A549 (cell line): ENCODE data around the gene WDFY2. TPM values are rescaled to one million over a fixed set of nuclear protein-coding genes. Genes with fewer than 3 reads are reported as not detected.

Experiments used
- ATAC-seq, 2 experiments: fragments of 200-7000 bp in 1 of 2; fragments of >200 bp in 1 of 2; cut with Nextera tagmentation in 1 of 2; cut with Tn5 transposase in 1 of 2; 3 replicates each; pipeline versions ENCODE4 v1.8.0 to v1.9.1; 2018 to 2020; ENCODE audit warnings: mild to moderate bottlenecking in 1 of 2, moderate library complexity in 1 of 2
- CTCF ChIA-PET: fragments of 300-600 bp; sonication (Branson Sonifier 250); formaldehyde crosslinking; extraction: SDS; loops from one replicate; lab custom pipeline; 2021; ENCODE audit warnings: antibody characterized with exemption, inconsistent platforms; lab: Yijun Ruan, JAX
- POLR2A ChIA-PET: fragments of 350-600 bp; formaldehyde crosslinking; extraction: SDS; loops from one replicate; lab custom pipeline; 2021; ENCODE audit warnings: antibody characterized with exemption, inconsistent platforms; lab: Yijun Ruan, JAX
- DNase-seq, 2 experiments: peaks; one replicate each; pipeline versions ENCODE4 v3.0.0 to v3.0.0-alpha.2; 2011 to 2016; ENCODE audit warnings: low read depth in 1 of 2, low spot score in 1 of 2
- FAIRE-seq: peaks from 2 replicates; lab custom pipeline; 2011; peaks lifted over from hg19 to GRCh38; lab: Jason Lieb, UNC
- H3K27ac ChIP-seq, 2 experiments: fragments of >200 bp; sonication (Bioruptor Twin); formaldehyde crosslinking; 3 replicates each; pipeline ENCODE4 v1.5.1; 2016 to 2017
- H3K4me1 ChIP-seq: fragments of >200 bp; sonication (Bioruptor Twin); formaldehyde crosslinking; 3 replicates; pipeline ENCODE4 v1.6.1; 2016
- H3K4me2 ChIP-seq: fragments of >200 bp; sonication (Bioruptor Twin); formaldehyde crosslinking; 3 replicates; pipeline ENCODE4 v1.6.1; 2016
- H3K4me3 ChIP-seq: fragments of >200 bp; sonication (Bioruptor Twin); formaldehyde crosslinking; 3 replicates; pipeline ENCODE4 v1.5.1; 2016
- H3K9me3 ChIP-seq: fragments of >200 bp; sonication (Bioruptor Twin); formaldehyde crosslinking; 3 replicates; pipeline ENCODE4 v1.6.1; 2016
- BHLHE40 ChIP-seq: IDR thresholded peaks from 2 replicates; pipeline ENCODE4 v1.6.1; 2012; ENCODE audit warnings: low read depth, low read length, inconsistent platforms
- CBX2 ChIP-seq: fragments of 200-600 bp; sonication (generic); IDR thresholded peaks from 2 replicates; pipeline ENCODE4 v1.6.1; 2016; ENCODE audit warnings: low read depth, mild to moderate bottlenecking, borderline replicate concordance
- CTCF ChIP-seq: fragments of >200 bp; sonication (Bioruptor Twin); formaldehyde crosslinking; IDR thresholded peaks from 3 replicates; pipeline ENCODE4 v1.5.1; 2016
- EHF ChIP-seq: fragments of 250-450 bp; sonication (Bioruptor Pico); IDR thresholded peaks from 2 replicates; pipeline ENCODE4 v1.5.0; 2020; ENCODE audit warnings: mild to moderate bottlenecking
- EHMT2 ChIP-seq: fragments of 200-600 bp; sonication (generic); IDR thresholded peaks from 2 replicates; pipeline ENCODE4 v1.6.1; 2016; ENCODE audit warnings: antibody characterized with exemption, low read depth, mild to moderate bottlenecking, moderate library complexity
- ELK1 ChIP-seq: fragments of 150-350 bp; IDR thresholded peaks from 2 replicates; pipeline ENCODE4 v1.6.1; 2014; ENCODE audit warnings: low read depth, mild to moderate bottlenecking, low read length
- EP300 ChIP-seq, 2 experiments: fragments of >200 bp; sonication (Bioruptor Twin); formaldehyde crosslinking; IDR thresholded peaks; 2 replicates in 1 of 2; 3 replicates in 1 of 2; pipeline ENCODE4 v1.6.1; 2016 to 2017
- GATA3 ChIP-seq: IDR thresholded peaks from 2 replicates; pipeline ENCODE4 v1.6.1; 2012; ENCODE audit warnings: borderline replicate concordance
- HDAC2 ChIP-seq: fragments of 200-600 bp; sonication (generic); IDR thresholded peaks from 2 replicates; pipeline ENCODE4 v1.6.1; 2016
- JUN ChIP-seq, 2 experiments: fragments of >200 bp; sonication (Bioruptor Twin); formaldehyde crosslinking; IDR thresholded peaks; 2 replicates in 1 of 2; 3 replicates in 1 of 2; pipeline ENCODE4 v1.6.1; 2016 to 2017
- MAZ ChIP-seq: fragments of 150-350 bp; IDR thresholded peaks from 2 replicates; pipeline ENCODE4 v1.6.1; 2014; ENCODE audit warnings: antibody characterized with exemption, low read depth, low read length, borderline replicate concordance
- POLR2AphosphoS2 ChIP-seq: conservative IDR thresholded peaks from 2 replicates; pipeline ENCODE4 v1.6.1; 2012; ENCODE audit warnings: low read length, improper control_type of control experiment, inconsistent platforms
- RCOR1 ChIP-seq: fragments of 150-350 bp; IDR thresholded peaks from 2 replicates; pipeline ENCODE4 v1.6.1; 2014; ENCODE audit warnings: antibody characterized with exemption, low read length, low read depth
- SREBF2 ChIP-seq: fragments of 450-650 bp; IDR thresholded peaks from 2 replicates; pipeline ENCODE4 v1.6.1; 2014; ENCODE audit warnings: mild to moderate bottlenecking, moderate library complexity
- ZC3H11A ChIP-seq: fragments of 450-650 bp; IDR thresholded peaks from 2 replicates; pipeline ENCODE4 v1.6.1; 2014; ENCODE audit warnings: antibody characterized with exemption, mild to moderate bottlenecking
- ZSCAN20 ChIP-seq: fragments of 250-450 bp; sonication (Bioruptor Pico); IDR thresholded peaks from 2 replicates; pipeline ENCODE4 v1.8.0; 2022; ENCODE audit warnings: mild to moderate bottlenecking, moderate library complexity
- WGBS: methylation state at CpG from one replicate; pipeline ENCODE4 v1.1.6; 2017; ENCODE audit errors: missing lambda C conversion rate; 5-methylcytosine and 5-hydroxymethylcytosine counted together
- polyA plus RNA-seq, 4 experiments: library from polyadenylated mRNA; depleted of rRNA in 3 of 4; stranded (reverse); fragments of >200 nt; fragmentation: RNase III in 1 of 4; extraction: RNeasy Plus Mini Kit Qiagen cat#74134 plus additional on column Dnase treatment in 1 of 4; gene quantifications; 2 replicates in 3 of 4; 3 replicates in 1 of 4; pipeline ENCODE4 v1.2.3, GENCODE V29; 2011 to 2017
- TF ChIP-seq, protein P1 (sequence below): fragments of 450-650 bp; IDR thresholded peaks from 2 replicates; pipeline ENCODE4 v1.6.1; 2014; ENCODE audit warnings: antibody characterized with exemption
- TF ChIP-seq, protein P2 (sequence below): fragments of 200-600 bp; sonication (generic); IDR thresholded peaks from 2 replicates; pipeline ENCODE4 v1.6.1; 2016; ENCODE audit warnings: antibody characterized with exemption, mild to moderate bottlenecking, moderate library complexity

WDFY2 gene
- polyA plus RNA-seq, 2 of the 4 experiments (the other 2 are of a cell fraction): 5.2 to 8.5 TPM

DNA sequence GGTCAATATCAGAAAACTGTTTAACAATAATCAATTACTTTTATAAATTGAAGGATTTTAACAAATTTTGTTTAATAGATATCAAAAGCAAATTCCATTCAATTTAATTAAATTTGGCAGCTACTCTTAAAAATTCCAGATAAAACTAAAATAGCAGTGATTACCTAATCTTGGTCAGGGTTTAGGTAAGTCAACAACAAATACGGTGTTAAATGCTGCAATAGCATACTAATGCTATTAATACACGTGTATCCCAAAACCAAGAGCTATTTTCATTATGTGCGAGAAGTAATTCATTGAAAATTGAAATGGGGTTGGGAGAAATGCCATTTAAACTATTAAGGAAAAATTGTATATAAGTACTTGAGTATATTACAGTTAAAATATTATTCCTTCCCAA lies 114.1 kb downstream of the WDFY2 start:
- ATAC-seq (no peak), DNase-seq (no peak), FAIRE-seq (no peak)
- 80% methylated on average over 3 of the region's 3 CpGs for WGBS
- no peak overlapping the region for H3K27ac ChIP-seq
- H3K4me3 ChIP-seq: no peak overlapping the region
- TF ChIP-seq JUN (IDR thresholded peaks at IDR 0.05): no peak
- POLR2A ChIA-PET: interaction anchor here (1.1 kb wide), 1 partner anchor 245 kb away, joined by 3 read pairs; the partner anchor contains the start of gene INTS6
- no peak overlapping the region for H3K4me2 ChIP-seq
- CTCF ChIA-PET: no interaction called here
- H3K4me1 ChIP-seq: peaks cover 9% of the 10 kb centered on the region; the same call in 1 of the 3 replicates
- H3K9me3 ChIP-seq: no peaks in the 10 kb centered on the region

DNA sequence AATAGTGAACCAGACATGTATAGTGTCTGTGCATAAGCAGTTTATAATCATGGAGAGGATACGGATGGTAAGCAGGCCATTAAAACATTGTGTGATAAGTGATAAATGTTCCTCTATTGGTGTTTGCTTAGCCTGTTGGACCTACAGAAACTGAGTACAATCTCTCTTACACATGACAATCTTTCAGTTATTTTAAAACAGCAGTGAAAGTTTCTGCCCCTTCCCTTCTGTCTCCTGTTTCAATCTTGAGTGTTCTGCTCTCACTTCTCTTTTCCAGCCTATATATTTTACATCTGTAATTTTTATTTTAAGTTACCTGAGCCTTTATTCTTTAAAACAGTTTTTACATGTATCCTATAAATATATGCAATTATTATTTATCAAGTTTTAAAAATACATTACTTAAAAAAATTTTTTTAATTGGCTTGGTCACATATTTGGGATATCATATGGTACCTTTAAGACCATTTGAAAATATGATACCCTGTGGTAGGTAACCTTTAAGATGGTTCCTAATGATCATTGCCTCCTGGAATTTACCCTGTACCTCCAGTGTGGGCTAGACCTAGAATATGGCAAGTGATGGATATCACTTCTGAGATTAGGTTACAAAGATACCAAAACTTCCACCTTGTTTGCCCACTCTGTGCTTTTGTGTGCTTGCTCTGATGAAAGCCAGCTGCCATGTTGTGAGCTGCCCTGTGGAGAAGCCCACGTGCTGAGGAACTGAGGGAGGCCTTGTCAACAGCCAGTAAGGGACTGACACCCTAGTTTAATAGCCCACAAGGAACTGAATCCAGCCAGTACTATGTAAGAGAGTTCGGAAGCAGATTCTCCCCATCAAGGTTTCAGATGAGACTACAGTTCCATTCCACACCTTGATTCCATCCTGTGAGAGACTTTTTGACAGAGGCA lies 120.4 kb downstream of the WDFY2 start:
- FAIRE-seq: no peak
- ChIA-PET POLR2A (no interaction called here), CTCF (no interaction called here)
- TF ChIP-seq EP300 (IDR thresholded peaks at IDR 0.05) (no peak), ELK1 (no peak), BHLHE40 (no peak), MAZ (no peak), EHF (CRISPR knock-in tag) (no peak), EHMT2 (no peak), SREBF2 (no peak), RCOR1 (no peak), ZC3H11A (no peak), POLR2AphosphoS2 (no peak), ZSCAN20 (CRISPR knock-in tag) (no peak), HDAC2 (no peak), GATA3 (no peak)
- TF ChIP-seq, protein P1, sequence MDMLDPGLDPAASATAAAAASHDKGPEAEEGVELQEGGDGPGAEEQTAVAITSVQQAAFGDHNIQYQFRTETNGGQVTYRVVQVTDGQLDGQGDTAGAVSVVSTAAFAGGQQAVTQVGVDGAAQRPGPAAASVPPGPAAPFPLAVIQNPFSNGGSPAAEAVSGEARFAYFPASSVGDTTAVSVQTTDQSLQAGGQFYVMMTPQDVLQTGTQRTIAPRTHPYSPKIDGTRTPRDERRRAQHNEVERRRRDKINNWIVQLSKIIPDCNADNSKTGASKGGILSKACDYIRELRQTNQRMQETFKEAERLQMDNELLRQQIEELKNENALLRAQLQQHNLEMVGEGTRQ: no peak
- TF ChIP-seq, protein P2, sequence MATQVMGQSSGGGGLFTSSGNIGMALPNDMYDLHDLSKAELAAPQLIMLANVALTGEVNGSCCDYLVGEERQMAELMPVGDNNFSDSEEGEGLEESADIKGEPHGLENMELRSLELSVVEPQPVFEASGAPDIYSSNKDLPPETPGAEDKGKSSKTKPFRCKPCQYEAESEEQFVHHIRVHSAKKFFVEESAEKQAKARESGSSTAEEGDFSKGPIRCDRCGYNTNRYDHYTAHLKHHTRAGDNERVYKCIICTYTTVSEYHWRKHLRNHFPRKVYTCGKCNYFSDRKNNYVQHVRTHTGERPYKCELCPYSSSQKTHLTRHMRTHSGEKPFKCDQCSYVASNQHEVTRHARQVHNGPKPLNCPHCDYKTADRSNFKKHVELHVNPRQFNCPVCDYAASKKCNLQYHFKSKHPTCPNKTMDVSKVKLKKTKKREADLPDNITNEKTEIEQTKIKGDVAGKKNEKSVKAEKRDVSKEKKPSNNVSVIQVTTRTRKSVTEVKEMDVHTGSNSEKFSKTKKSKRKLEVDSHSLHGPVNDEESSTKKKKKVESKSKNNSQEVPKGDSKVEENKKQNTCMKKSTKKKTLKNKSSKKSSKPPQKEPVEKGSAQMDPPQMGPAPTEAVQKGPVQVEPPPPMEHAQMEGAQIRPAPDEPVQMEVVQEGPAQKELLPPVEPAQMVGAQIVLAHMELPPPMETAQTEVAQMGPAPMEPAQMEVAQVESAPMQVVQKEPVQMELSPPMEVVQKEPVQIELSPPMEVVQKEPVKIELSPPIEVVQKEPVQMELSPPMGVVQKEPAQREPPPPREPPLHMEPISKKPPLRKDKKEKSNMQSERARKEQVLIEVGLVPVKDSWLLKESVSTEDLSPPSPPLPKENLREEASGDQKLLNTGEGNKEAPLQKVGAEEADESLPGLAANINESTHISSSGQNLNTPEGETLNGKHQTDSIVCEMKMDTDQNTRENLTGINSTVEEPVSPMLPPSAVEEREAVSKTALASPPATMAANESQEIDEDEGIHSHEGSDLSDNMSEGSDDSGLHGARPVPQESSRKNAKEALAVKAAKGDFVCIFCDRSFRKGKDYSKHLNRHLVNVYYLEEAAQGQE: no peak
- no peaks in the 10 kb centered on the region for H3K4me1 ChIP-seq
- H3K4me3 ChIP-seq: no peak overlapping the region
- no peak overlapping the region for H3K4me2 ChIP-seq
- ATAC-seq: no peak
- DNase-seq: no peak
- no peak overlapping the region for H3K27ac ChIP-seq
- WGBS: 82% methylated on average over 3 of the region's 3 CpGs
- H3K9me3 ChIP-seq: no peaks in the 10 kb centered on the region

DNA sequence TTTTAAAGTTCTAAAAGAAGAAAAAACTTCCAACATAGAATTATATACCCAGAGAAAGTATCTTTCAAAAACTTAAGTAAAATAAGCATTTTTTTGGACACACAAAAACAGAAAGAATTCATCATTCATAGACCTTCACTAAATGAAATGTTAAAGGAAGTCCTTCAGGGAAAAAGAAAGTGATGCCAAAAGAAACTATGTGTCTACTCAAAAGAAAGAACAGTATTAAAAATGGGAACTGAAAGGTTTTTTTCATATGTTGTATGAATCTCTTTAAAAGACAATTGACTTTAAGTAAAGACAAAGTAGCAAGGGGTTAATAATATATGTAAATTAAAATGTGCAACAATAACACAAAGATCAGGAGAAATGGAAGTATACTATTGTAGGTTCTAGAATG lies 123.2 kb downstream of the WDFY2 start:
- FAIRE-seq: no peak

More for the DNA sequence above, 123.2 kb downstream of the WDFY2 start:
- TF ChIP-seq CBX2 (no peak), CTCF (no peak), MAZ (no peak), EP300 (IDR thresholded peaks at IDR 0.05) (no peak)
- TF ChIP-seq, all 56 proteins: peak for 0
- H3K4me1 ChIP-seq: no peaks in the 10 kb centered on the region
- CTCF ChIA-PET: no interaction called here
- no peak overlapping the region for H3K4me2 ChIP-seq
- ATAC-seq: no peak
- no peak for DNase-seq
- H3K4me3 ChIP-seq: no peak overlapping the region
- H3K27ac ChIP-seq: no peak overlapping the region
- POLR2A ChIA-PET: no interaction called here
- no peaks in the 10 kb centered on the region for H3K9me3 ChIP-seq
